Inferior parietal cortex (tissue), 1 donor: ENCODE measurements around the gene PCED1B.
"Not testable (repeated sequence)": the region's sequence is repeated elsewhere in the genome, so short reads cannot be mapped to it uniquely, and the experiment has no call there.

Source experiments
- DNase-seq: peaks from one replicate; pipeline ENCODE4 v3.0.0-alpha.2; 2016; ENCODE audit errors: extremely low spot score

Gene PCED1B

GRCh38 chr12:47079468-47079980 lies at the start of gene PCED1B, which contains the start of gene AMIGO2:
PCED1B (plus strand) TSS chr12:47079621; CDS start chr12:47235064, 155,443 bp downstream.
AMIGO2 (minus strand) TSS chr12:47079959; CDS start chr12:47079002, 957 bp downstream.
- DNase-seq = no peak

GRCh38 chr12:47029903-47030302 lies 49.5 kb upstream of the PCED1B start:
- DNase-seq = no peak

GRCh38 chr12:47032644-47033043 lies 46.8 kb upstream of the PCED1B start:
- DNase-seq = peak; percentile 62

GRCh38 chr12:47033081-47033480 lies 46.3 kb upstream of the PCED1B start:
- DNase-seq = no peak

GRCh38 chr12:47033789-47034555 lies 45.4 kb upstream of the PCED1B start:
- DNase-seq = no peak

- no peak for DNase-seq
These were observed 44.8 kb upstream of the PCED1B start for GRCh38 chr12:47034661-47035060.

GRCh38 chr12:47035484-47035883 lies 43.9 kb upstream of the PCED1B start:
- DNase-seq = no peak

- no peak for DNase-seq
These were observed 41.1 kb upstream of the PCED1B start for GRCh38 chr12:47038270-47038748.

GRCh38 chr12:47039079-47039478 lies 40.3 kb upstream of the PCED1B start:
- DNase-seq = no peak

- no peak for DNase-seq
These were observed 39.7 kb upstream of the PCED1B start for GRCh38 chr12:47039756-47040155.

- DNase-seq = no peak
These were observed 38.1 kb upstream of the PCED1B start for GRCh38 chr12:47041327-47041726.

- no peak for DNase-seq
These were observed 30.9 kb upstream of the PCED1B start for GRCh38 chr12:47048541-47048940.

- DNase-seq = not testable (repeated sequence)
These were observed 28.1 kb upstream of the PCED1B start for GRCh38 chr12:47051291-47051690.

- DNase-seq = no peak
These were observed 27.1 kb upstream of the PCED1B start for GRCh38 chr12:47052274-47052673.

GRCh38 chr12:47053961-47054360 lies 25.5 kb upstream of the PCED1B start:
- DNase-seq = no peak

GRCh38 chr12:47054659-47055058 lies 24.8 kb upstream of the PCED1B start:
- no peak for DNase-seq

GRCh38 chr12:47055856-47056255 lies 23.6 kb upstream of the PCED1B start:
- DNase-seq = not testable (repeated sequence)

GRCh38 chr12:47056944-47057343 lies 22.5 kb upstream of the PCED1B start:
- not testable (repeated sequence) for DNase-seq

GRCh38 chr12:47058640-47059039 lies 20.8 kb upstream of the PCED1B start:
- not testable (repeated sequence) for DNase-seq

- no peak for DNase-seq
These were observed 13.9 kb upstream of the PCED1B start for GRCh38 chr12:47065546-47065945.

GRCh38 chr12:47066278-47067025 lies 13.0 kb upstream of the PCED1B start:
- DNase-seq = no peak

- no peak for DNase-seq
These were observed 12.2 kb upstream of the PCED1B start for GRCh38 chr12:47067176-47067575.
